OCI-LY3 (cell line): ENCODE data around the gene ZMYND10.

Experiments used
- H2AFZ ChIP-seq: fragments of 200-600, 300-600 bp; shearing (Covaris generic); 2 replicates; pipeline ENCODE4 v1.6.0; 2014; ENCODE audit warnings: antibody characterized with exemption, low read depth, low read length
- H3K27ac ChIP-seq: fragments of 200-600, 300-600 bp; sonication (generic); 2 replicates; pipeline ENCODE4 v1.5.1; 2014; ENCODE audit warnings: mild to moderate bottlenecking, low read length, moderate library complexity, mixed read lengths
- H3K27me3 ChIP-seq: fragments of 200-600, 300-600 bp; sonication (generic); 2 replicates; pipeline ENCODE4 v1.6.1; 2014; ENCODE audit warnings: low read depth, low read length, mixed read lengths
- H3K36me3 ChIP-seq: fragments of 200-600, 300-600 bp; sonication (generic); replicated peaks from 2 replicates; pipeline ENCODE3; 2014; ENCODE audit warnings: low read depth, low read length, mixed read lengths
- H3K4me1 ChIP-seq: fragments of 300-600, 200-600 bp; sonication (generic); 2 replicates; pipeline ENCODE4 v1.6.1; 2014; ENCODE audit warnings: low read length, mixed read lengths
- H3K4me2 ChIP-seq: fragments of 200-600, 300-600 bp; sonication (generic); 2 replicates; pipeline ENCODE4 v1.6.1; 2014; ENCODE audit warnings: low read length, mixed read lengths
- H3K4me3 ChIP-seq: fragments of 300-600, 200-600 bp; sonication (generic); 2 replicates; pipeline ENCODE4 v1.5.1; 2014; ENCODE audit warnings: antibody characterized with exemption, mild to moderate bottlenecking, low read length, moderate library complexity
- H3K79me2 ChIP-seq: fragments of 300-600, 200-600 bp; shearing (Covaris generic); 2 replicates; pipeline ENCODE4 v1.6.1; 2014; ENCODE audit warnings: mild to moderate bottlenecking, low read length, mixed read lengths
- H3K9ac ChIP-seq: fragments of 300-600, 200-600 bp; shearing (Covaris generic); 2 replicates; pipeline ENCODE4 v1.6.0; 2014; ENCODE audit warnings: mild to moderate bottlenecking, low read length, moderate library complexity
- H3K9me3 ChIP-seq: fragments of 200-600, 300-600 bp; shearing (Covaris generic); 2 replicates; pipeline ENCODE4 v1.6.1; 2014; ENCODE audit warnings: low read length, mixed read lengths; ENCODE audit not compliant: insufficient read depth
- H4K20me1 ChIP-seq: fragments of 200-600, 300-600 bp; sonication (generic); 2 replicates; pipeline ENCODE4 v1.6.1; 2016; ENCODE audit warnings: low read length, mixed read lengths; ENCODE audit not compliant: insufficient read depth
- CTCF ChIP-seq: fragments of 200-600, 300-600 bp; sonication (generic); IDR thresholded peaks from 2 replicates; pipeline ENCODE4 v1.5.1; 2014; ENCODE audit warnings: antibody characterized with exemption, low read length, low read depth
- EZH2phosphoT487 ChIP-seq: fragments of 200-600 bp; shearing (Covaris generic); IDR thresholded peaks from 2 replicates; pipeline ENCODE4 v1.6.1; 2018; ENCODE audit warnings: antibody characterized with exemption, mixed run types, low read depth

The ZMYND10 gene

GRCh38 chr3:50299929-50300680 lies 45.4 kb downstream of the ZMYND10 start:
- H3K9ac ChIP-seq: peak overlapping the region; percentile 56

DNA sequence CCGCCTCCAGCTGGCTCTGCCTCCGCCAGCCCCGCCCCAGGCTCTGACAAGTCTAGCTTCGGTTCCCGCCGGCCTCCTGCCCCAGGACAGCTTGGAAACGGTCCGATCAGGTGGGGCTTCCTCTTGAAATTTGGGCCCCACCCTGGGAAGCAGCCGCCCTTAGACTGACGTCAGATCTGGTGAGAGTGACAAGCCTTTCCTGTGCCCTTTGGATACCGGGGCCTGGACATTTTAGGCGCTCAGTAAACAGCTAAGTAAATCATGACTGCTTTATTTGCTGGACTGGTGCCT lies 45.9 kb downstream of the ZMYND10 start:
- no peaks in the 10 kb centered on the region for H3K36me3 ChIP-seq
- 0 out of 2 replicates have a peak, but pooled peaks cover 7% of the 10 kb centered on the region for H3K79me2 ChIP-seq
- H2AFZ ChIP-seq: peak overlapping the region; percentile 38; the same call in 1 of the 2 replicates
- no peaks in the 10 kb centered on the region for H3K27me3 ChIP-seq
- peak overlapping the region; percentile 56 for H3K9ac ChIP-seq
- peak overlapping the region; percentile 10; the same call in 1 of the 2 replicates for H3K27ac ChIP-seq
- peak overlapping the region; percentile 78 for H3K4me3 ChIP-seq
- H3K4me1 ChIP-seq: peaks cover 16% of the 10 kb centered on the region
- no peak for TF ChIP-seq EZH2phosphoT487
- TF ChIP-seq CTCF: no peak
- no peaks in the 10 kb centered on the region for H3K9me3 ChIP-seq
- H3K4me2 ChIP-seq: peak overlapping the region; percentile 83
- H4K20me1 ChIP-seq: no peaks in the 10 kb centered on the region

More at GRCh38 chr3:50299929-50300680, 45.4 kb downstream of the ZMYND10 start:
- Histone ChIP-seq H3K4me1 (peaks cover 16% of the 10 kb centered on the region), H4K20me1 (no peaks in the 10 kb centered on the region), H3K27ac (peak overlapping the region; percentile 10; the same call in 1 of the 2 replicates), H3K79me2 (0 out of 2 replicates have a peak, but pooled peaks cover 7% of the 10 kb centered on the region), H3K36me3 (no peaks in the 10 kb centered on the region), H3K4me2 (peak overlapping the region; percentile 83), H3K4me3 (peak overlapping the region; percentile 78), H3K27me3 (no peaks in the 10 kb centered on the region), H3K9me3 (no peaks in the 10 kb centered on the region), H2AFZ (peak overlapping the region; percentile 38; the same call in 1 of the 2 replicates)
- TF ChIP-seq EZH2phosphoT487 (no peak), CTCF (no peak)

- no peaks in the 10 kb centered on the region for H3K9me3 ChIP-seq
- no peaks in the 10 kb centered on the region for H3K27me3 ChIP-seq
- TF ChIP-seq CTCF (peak; percentile 47), EZH2phosphoT487 (no peak)
- H3K79me2 ChIP-seq: 0 out of 2 replicates have a peak, but pooled peaks cover 7% of the 10 kb centered on the region
- H4K20me1 ChIP-seq: no peaks in the 10 kb centered on the region
- H2AFZ ChIP-seq: peak within 1 kb of the TSS; percentile 77
- H3K4me3 ChIP-seq: peak within 1 kb of the TSS; percentile 84
- H3K9ac ChIP-seq: peak within 1 kb of the TSS; percentile 87
- peak within 1 kb of the TSS; percentile 69 for H3K27ac ChIP-seq
- peak within 1 kb of the TSS; percentile 87 for H3K4me2 ChIP-seq
- H3K4me1 ChIP-seq: peaks cover 16% of the 10 kb centered on the region
- no peaks in the 10 kb centered on the region for H3K36me3 ChIP-seq
Observed at GRCh38 chr3:50298836-50299637, 46.5 kb downstream of the ZMYND10 start, which contains the start of the genes HYAL3 and NAA80. HYAL3 (minus strand) TSS chr3:50299405; CDS start chr3:50295602, 3,803 bp downstream. NAA80 (minus strand) TSS chr3:50299405; CDS start chr3:50297463, 1,942 bp downstream.
